ENCODE data around the gene MAEA.

The MAEA gene

GRCh38 chr4:1357356-1358248 is 67.9 kb downstream of the MAEA start:
- Histone ChIP-seq H3K4me1 (ENCODE audit: insufficient read depth, low read length) (no peaks in the 10 kb centered on the region), H3K9ac (ENCODE audit: low read depth, low read length) (no peak overlapping the region), H3K27me3 (ENCODE audit: insufficient read depth, low read length, poor library complexity) (no peaks in the 10 kb centered on the region), H4K20me1 (ENCODE audit: insufficient read depth, low read length) (peaks cover 11% of the 10 kb centered on the region), H2AFZ (ENCODE audit: low read depth, low read length) (no peak overlapping the region), H3K79me2 (ENCODE audit: insufficient read depth, low read length) (no peaks in the 10 kb centered on the region), H3K27ac (ENCODE audit: low read length) (no peak overlapping the region), H3K9me3 (ENCODE audit: insufficient read depth, low read length, severe bottlenecking) (no peaks in the 10 kb centered on the region), H3K36me3 (ENCODE audit: insufficient read depth, low read length) (peaks cover 37% of the 10 kb centered on the region), H3K4me3 (ENCODE audit: low read depth in 1 of 2, low read length in 2 of 2) (no peak overlapping the region), H3K4me2 (ENCODE audit: insufficient read depth, low read length) (no peak overlapping the region)
- DNase-seq (no peak), ATAC-seq (ENCODE audit: insufficient read depth, low read depth) (no peak)
- no peak for TF ChIP-seq EZH2 (IDR thresholded peaks at IDR 0.05; ENCODE audit: borderline replicate concordance, low read depth, low read length, severe bottlenecking)

GRCh38 chr4:1358421-1359143 is 68.9 kb downstream of the MAEA start:
- Histone ChIP-seq H3K9me3 (ENCODE audit: insufficient read depth, low read length, severe bottlenecking) (no peaks in the 10 kb centered on the region), H2AFZ (ENCODE audit: low read depth, low read length) (no peak overlapping the region), H3K4me3 (ENCODE audit: low read depth in 1 of 2, low read length in 2 of 2) (no peak overlapping the region), H3K27me3 (ENCODE audit: insufficient read depth, low read length, poor library complexity) (no peaks in the 10 kb centered on the region), H3K9ac (ENCODE audit: low read depth, low read length) (no peak overlapping the region), H3K4me1 (ENCODE audit: insufficient read depth, low read length) (no peaks in the 10 kb centered on the region), H3K4me2 (ENCODE audit: insufficient read depth, low read length) (no peak overlapping the region), H3K36me3 (ENCODE audit: insufficient read depth, low read length) (peaks cover 27% of the 10 kb centered on the region), H3K27ac (ENCODE audit: low read length) (no peak overlapping the region), H3K79me2 (ENCODE audit: insufficient read depth, low read length) (no peaks in the 10 kb centered on the region), H4K20me1 (ENCODE audit: insufficient read depth, low read length) (peaks cover 9% of the 10 kb centered on the region)
- no peak for TF ChIP-seq CTCF (IDR thresholded peaks at IDR 0.05; ENCODE audit: borderline replicate concordance, extremely low read depth, low read length, poor library complexity, severe bottlenecking)
- no peak for TF ChIP-seq EZH2 (IDR thresholded peaks at IDR 0.05; ENCODE audit: borderline replicate concordance, low read depth, low read length, severe bottlenecking)
- no peak for ATAC-seq (ENCODE audit: insufficient read depth, low read depth)
- DNase-seq = no peak

GRCh38 chr4:1359144-1359501 is 69.4 kb downstream of the MAEA start:
- ATAC-seq (ENCODE audit: insufficient read depth, low read depth) = no peak
- no peak overlapping the region for H3K4me2 ChIP-seq (ENCODE audit: insufficient read depth, low read length)
- H3K4me1 ChIP-seq (ENCODE audit: insufficient read depth, low read length) = no peaks in the 10 kb centered on the region
- H4K20me1 ChIP-seq (ENCODE audit: insufficient read depth, low read length) = peaks cover 8% of the 10 kb centered on the region
- no peak for DNase-seq
- no peak for TF ChIP-seq EZH2 (IDR thresholded peaks at IDR 0.05; ENCODE audit: borderline replicate concordance, low read depth, low read length, severe bottlenecking)
- no peak for TF ChIP-seq CTCF (IDR thresholded peaks at IDR 0.05; ENCODE audit: borderline replicate concordance, extremely low read depth, low read length, poor library complexity, severe bottlenecking)
- H2AFZ ChIP-seq (ENCODE audit: low read depth, low read length) = no peak overlapping the region
- H3K9ac ChIP-seq (ENCODE audit: low read depth, low read length) = no peak overlapping the region
- H3K79me2 ChIP-seq (ENCODE audit: insufficient read depth, low read length) = no peaks in the 10 kb centered on the region
- no peaks in the 10 kb centered on the region for H3K27me3 ChIP-seq (ENCODE audit: insufficient read depth, low read length, poor library complexity)
- H3K4me3 ChIP-seq (ENCODE audit: low read depth in 1 of 2, low read length in 2 of 2) = no peak overlapping the region
- H3K27ac ChIP-seq (ENCODE audit: low read length) = no peak overlapping the region
- H3K9me3 ChIP-seq (ENCODE audit: insufficient read depth, low read length, severe bottlenecking) = no peaks in the 10 kb centered on the region
- peaks cover 26% of the 10 kb centered on the region for H3K36me3 ChIP-seq (ENCODE audit: insufficient read depth, low read length)

GRCh38 chr4:1359976-1360375 is 70.3 kb downstream of the MAEA start:
- ATAC-seq (ENCODE audit: insufficient read depth, low read depth) (no peak), DNase-seq (no peak)
- Histone ChIP-seq H3K27ac (ENCODE audit: low read length) (no peak overlapping the region), H3K9ac (ENCODE audit: low read depth, low read length) (no peak overlapping the region), H3K36me3 (ENCODE audit: insufficient read depth, low read length) (peaks cover 22% of the 10 kb centered on the region), H3K4me3 (ENCODE audit: low read depth in 1 of 2, low read length in 2 of 2) (no peak overlapping the region), H4K20me1 (ENCODE audit: insufficient read depth, low read length) (peaks cover 8% of the 10 kb centered on the region), H3K27me3 (ENCODE audit: insufficient read depth, low read length, poor library complexity) (no peaks in the 10 kb centered on the region), H3K4me1 (ENCODE audit: insufficient read depth, low read length) (no peaks in the 10 kb centered on the region), H3K9me3 (ENCODE audit: insufficient read depth, low read length, severe bottlenecking) (no peaks in the 10 kb centered on the region), H2AFZ (ENCODE audit: low read depth, low read length) (no peak overlapping the region), H3K4me2 (ENCODE audit: insufficient read depth, low read length) (no peak overlapping the region), H3K79me2 (ENCODE audit: insufficient read depth, low read length) (no peaks in the 10 kb centered on the region)
- TF ChIP-seq CTCF (IDR thresholded peaks at IDR 0.05; ENCODE audit: borderline replicate concordance, extremely low read depth, low read length, poor library complexity, severe bottlenecking) = no peak
- TF ChIP-seq EZH2 (IDR thresholded peaks at IDR 0.05; ENCODE audit: borderline replicate concordance, low read depth, low read length, severe bottlenecking) = no peak
